ENCODE data around the gene TNFSF11. TPM values are rescaled to one million over a fixed set of nuclear protein-coding genes. Genes with fewer than 3 reads are reported as not detected.

The TNFSF11 gene
- total and polyA plus RNA-seq, 2 donors from 2014 or later, result 0.22 TPM; not detected in 1

Other genes with a start within 250 kb of the TNFSF11 start
- 0.09 TPM for gene FAM216B, start 207.4 kb downstream of the TNFSF11 start, total RNA-seq
- not detected for gene FAM216B, start 207.4 kb downstream of the TNFSF11 start, polyA plus RNA-seq (ENCODE audit: insufficient read depth, low read depth, low replicate concordance)

All from kidney (tissue), 2 donors.